GM21576 (cell line): Measurements from ENCODE around the gene DLGAP5.

Experiments
- ATAC-seq: cut with Tn5 transposase; IDR thresholded peaks from one replicate; pipeline ENCODE4 v1.9.1; 2021; ENCODE audit warnings: mild to moderate bottlenecking, moderate library complexity; ENCODE audit not compliant: unreplicated experiment

Gene DLGAP5

GRCh38 chr14:55115861-55116245, 75.5 kb downstream of the DLGAP5 start:
- no peak for ATAC-seq

GRCh38 chr14:55115460-55115859, 75.9 kb downstream of the DLGAP5 start:
- no peak for ATAC-seq

GRCh38 chr14:55114720-55115119, 76.7 kb downstream of the DLGAP5 start:
- no peak for ATAC-seq

- ATAC-seq: no peak
Observed at GRCh38 chr14:55111122-55111708, 80.2 kb downstream of the DLGAP5 start.

GRCh38 chr14:55109836-55110235, 81.5 kb downstream of the DLGAP5 start:
- no peak for ATAC-seq

- peak; percentile 67 for ATAC-seq
Observed at GRCh38 chr14:55107766-55108554, 83.4 kb downstream of the DLGAP5 start.

- ATAC-seq: no peak
Observed at GRCh38 chr14:55105991-55106390, 85.4 kb downstream of the DLGAP5 start.

GRCh38 chr14:55103971-55104954, 87.1 kb downstream of the DLGAP5 start:
- ATAC-seq: no peak

GRCh38 chr14:55103005-55103640, 88.3 kb downstream of the DLGAP5 start:
- peak; percentile 42 for ATAC-seq

- ATAC-seq: peak; percentile 57
Observed at GRCh38 chr14:55102141-55102621, 89.2 kb downstream of the DLGAP5 start.

- no peak for ATAC-seq
Observed at GRCh38 chr14:55101698-55102097, 89.7 kb downstream of the DLGAP5 start.

- no peak for ATAC-seq
Observed at GRCh38 chr14:55099756-55100155, 91.6 kb downstream of the DLGAP5 start.

- ATAC-seq: no peak
Observed at GRCh38 chr14:55098561-55098898, 92.9 kb downstream of the DLGAP5 start.
